Retina (tissue), 1 donor: Measurements from ENCODE around the gene ZNF148.

Source experiments
- DNase-seq: peaks from one replicate; pipeline ENCODE4 v3.0.0-alpha.2; 2016

ZNF148 gene

DNA sequence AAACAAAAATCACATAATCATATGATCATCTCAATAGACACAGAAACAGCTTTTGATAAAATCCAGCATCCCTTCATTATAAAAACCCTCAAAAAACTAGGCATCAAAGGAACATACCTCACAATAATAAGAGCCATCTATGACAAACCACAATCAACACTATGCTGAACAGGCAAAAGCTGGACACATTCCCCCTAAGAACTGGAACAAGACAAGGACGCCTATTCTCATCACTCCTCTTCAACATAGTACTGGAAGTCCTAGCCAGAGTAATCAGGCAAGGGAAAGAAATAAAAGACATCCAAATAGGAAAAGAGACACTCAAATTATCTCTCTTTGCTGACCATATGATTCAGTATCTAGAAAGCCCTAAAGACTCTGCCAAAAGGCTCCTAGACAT, 107.7 kb downstream of the ZNF148 start:
- no peak for DNase-seq

DNA sequence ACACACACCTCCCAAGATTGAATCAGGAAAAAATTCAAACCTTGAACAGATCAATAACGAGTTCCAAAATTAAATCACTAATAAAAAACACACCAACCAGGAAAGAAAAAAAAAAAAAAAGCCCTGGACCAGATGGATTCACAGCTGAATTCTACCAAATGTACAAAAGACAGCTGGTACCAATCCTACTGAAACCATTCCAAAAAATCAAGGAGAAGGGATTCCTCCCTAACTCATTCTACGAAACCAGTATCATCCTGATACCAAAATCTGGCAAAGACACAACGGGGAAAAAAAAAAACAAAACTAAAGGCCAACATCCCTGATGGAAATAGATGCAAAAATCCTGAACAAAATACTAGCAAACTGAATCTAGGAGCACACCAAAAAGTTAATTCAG, 108.2 kb downstream of the ZNF148 start:
- no peak for DNase-seq

DNA sequence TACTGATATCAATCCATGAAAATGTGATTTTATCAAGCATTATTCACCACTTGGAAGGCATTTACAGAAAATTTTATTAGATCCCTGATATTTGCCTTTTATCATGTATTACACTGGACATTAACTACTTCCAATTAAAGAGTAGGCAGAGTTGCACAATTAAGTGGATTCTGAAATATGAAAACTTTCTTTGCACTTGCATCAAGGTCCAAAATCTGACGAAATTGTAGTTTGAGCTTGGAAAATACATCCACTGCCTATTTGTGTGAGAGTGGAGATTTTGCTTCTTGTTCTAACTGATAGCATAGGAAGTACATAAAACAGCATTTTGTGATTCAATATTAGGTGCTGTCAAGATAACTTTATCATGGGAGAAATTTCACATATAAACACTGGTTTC, 113.0 kb downstream of the ZNF148 start:
- no peak for DNase-seq

DNA sequence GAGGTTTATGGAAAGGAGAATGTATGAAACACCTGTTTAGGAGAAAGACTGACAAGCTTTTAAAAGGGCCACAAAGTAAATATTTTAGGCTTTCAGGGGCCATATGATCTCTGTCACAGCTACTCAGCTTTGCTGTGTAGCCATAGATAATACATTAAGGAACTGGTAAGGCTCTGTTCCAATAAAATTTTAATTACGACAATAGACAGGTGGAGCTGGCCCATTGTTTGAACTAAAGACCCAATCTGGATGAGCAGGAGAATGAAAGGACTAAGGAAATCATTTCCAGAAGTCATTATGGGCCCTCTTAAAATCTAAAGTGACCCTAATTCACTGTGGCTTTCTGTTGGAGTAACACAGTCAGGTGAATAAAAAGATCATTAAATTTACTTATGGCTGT, 114.1 kb downstream of the ZNF148 start:
- no peak for DNase-seq

- no peak for DNase-seq
Observed at GRCh38 chr3:125260158-125260557, 115.0 kb downstream of the ZNF148 start.

GRCh38 chr3:125257536-125257935, 117.6 kb downstream of the ZNF148 start:
- no peak for DNase-seq

DNA sequence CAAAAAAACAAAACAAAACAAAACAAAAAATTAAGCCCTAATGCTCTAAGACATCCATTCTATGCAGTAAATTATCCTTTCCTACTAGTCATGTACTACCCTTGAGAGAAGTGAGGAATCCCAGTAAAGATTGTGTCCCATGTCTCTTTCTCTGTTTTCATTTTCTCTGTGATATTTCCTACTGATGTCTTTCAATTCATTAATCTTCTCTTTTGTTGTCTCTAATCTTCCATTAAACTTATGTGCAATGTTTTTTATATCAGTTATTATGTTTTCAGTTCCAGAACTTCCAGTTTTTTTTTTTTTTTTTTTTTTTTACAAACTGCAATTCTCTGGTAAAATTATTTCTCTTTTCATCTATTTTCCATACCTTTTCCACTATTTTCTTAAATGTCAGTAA, 118.5 kb downstream of the ZNF148 start:
- no peak for DNase-seq

- DNase-seq = no peak
Observed at GRCh38 chr3:125250973-125251372, 124.2 kb downstream of the ZNF148 start.

- DNase-seq = no peak
Observed at GRCh38 chr3:125246237-125246636, 128.9 kb downstream of the ZNF148 start.

DNA sequence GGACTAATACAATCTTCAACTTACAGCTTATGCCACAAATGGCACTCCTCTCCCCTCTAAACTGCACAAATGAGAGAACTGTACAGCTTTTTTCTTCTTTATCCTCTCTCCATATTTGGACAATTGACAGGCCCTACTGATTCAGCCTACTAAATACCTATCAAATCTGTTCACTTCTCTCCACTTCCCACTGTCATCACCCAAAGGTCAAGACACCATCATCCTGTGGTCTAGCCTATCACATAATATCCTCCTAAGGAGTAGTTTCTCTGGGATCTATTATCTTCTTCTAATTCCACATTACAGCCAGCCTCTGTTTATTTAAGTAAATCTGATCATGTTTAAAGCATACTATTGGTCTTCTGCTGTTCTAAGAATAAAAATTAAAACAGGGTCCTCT, 129.6 kb downstream of the ZNF148 start:
- no peak for DNase-seq

DNA sequence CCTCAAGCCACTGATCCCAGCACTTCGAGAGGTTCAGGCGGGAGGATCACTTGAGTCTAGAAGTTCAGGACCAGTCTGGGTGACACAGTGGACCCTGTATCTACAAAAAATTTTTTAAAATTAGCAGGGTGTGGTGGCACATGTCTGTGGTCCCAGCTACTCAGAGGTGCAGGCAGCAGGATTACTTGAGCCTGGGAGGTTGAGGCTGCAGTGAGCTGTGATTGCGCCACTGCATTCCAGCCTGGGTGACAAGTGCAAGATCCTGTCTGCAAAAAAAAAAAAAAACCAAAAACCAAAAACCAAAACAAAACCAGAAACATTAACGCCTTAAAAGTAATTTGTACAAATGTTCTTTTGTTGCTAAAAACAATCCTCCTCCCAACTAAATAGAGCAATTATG, 134.6 kb downstream of the ZNF148 start:
- DNase-seq = no peak

DNA sequence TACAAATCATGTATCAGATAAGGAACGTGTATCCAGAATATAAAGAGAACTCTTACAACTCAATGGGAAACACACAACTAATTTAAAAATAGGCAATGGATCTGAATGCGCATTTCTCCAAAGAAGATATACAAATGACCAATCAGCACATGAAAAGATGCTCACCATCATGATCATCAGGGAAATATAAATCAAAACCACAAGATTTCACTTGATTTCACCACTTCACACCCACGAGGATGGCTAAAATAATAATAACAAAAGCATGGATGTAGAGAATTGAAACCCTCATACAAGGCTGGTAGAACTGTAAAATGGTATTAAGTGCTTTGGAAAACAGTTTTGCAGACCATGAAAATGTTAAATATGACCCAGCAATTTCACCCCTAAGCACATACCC, 135.9 kb downstream of the ZNF148 start:
- no peak for DNase-seq

DNA sequence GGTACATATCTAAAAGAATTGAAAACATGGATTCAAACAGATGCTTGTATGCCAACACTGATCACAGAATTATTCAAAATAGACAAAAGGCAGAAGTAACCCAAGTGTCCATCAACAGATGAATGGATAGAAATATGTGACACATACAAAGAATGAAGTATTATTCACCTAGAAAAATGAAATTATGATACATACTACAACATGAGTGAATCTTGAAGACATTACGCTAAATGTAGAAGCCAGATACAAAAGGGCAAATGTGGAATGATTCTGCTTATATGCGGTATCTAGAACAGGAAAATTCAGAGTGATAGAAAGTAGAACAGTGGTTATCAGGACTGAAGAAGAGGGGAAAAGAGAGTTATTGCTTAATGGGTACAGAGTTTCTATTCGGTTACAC, 136.4 kb downstream of the ZNF148 start:
- no peak for DNase-seq

DNA sequence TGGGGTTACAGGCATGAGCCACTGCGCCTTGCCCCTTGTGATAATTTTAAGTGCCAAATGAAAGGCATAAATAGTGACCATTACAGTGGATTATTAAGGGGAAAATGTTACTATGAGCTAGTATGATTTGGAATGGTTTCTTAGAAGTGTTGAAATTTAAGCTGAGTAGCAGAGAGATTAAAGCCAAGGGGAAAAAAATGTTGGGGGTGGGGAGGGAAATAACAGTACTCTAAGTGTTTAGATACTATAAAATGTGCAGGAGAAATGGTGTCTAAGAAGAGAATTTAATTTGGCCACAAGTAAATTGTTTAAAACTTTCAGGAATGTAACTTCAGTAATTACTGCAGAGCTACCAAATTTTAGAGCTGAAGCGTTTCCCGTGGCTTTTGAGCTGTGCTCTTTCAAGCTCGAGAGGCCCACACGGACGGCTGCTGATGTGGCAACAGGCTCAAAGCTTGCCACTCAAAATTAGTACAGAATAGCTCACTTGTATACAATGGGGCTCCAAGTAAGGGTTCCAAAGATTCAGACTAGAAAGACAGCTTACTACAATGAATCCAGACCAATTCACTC, 138.7 kb downstream of the ZNF148 start:
- DNase-seq = no peak

GRCh38 chr3:125234831-125235230, 140.3 kb downstream of the ZNF148 start:
- no peak for DNase-seq

DNA sequence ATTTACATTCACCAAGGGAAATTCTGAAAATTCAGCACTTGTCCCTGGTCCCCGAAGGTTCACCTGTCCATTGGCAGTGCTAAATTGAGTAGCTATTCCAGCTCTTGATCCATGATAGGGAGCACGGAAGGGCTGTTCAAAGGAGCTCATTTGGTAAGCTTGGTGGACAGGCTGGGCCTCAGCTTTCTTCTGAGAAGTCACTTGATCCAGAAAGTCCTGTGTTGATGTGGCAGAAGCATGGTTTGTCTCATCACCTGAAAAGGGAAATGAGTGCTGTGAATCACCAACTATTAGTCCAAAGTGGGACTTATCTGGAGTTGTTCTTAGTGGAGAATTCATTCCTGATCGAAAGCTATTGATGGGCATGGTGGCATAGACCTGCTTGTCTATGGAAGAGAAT, 142.7 kb downstream of the ZNF148 start:
- DNase-seq = no peak

DNA sequence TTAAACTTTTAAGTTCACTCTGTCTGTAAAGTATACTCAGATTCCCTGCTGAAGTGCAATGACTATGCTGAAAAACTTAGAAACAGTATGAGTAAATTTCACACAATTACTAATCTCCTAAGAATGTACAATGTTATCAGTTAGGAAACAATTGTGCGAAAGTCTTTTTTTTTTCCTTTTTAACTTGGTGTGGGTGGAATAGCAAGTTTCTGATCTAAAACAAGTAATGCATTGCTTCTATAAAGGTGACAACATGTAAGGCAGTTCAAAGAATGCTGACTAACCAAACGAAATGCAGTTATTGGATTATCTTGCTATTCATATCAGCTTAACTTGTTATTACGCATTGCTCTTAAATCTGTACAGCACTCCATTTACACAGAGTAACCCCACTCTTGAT, 143.2 kb downstream of the ZNF148 start:
- no peak for DNase-seq

- DNase-seq = no peak
Observed at GRCh38 chr3:125229707-125230106, 145.4 kb downstream of the ZNF148 start.

DNA sequence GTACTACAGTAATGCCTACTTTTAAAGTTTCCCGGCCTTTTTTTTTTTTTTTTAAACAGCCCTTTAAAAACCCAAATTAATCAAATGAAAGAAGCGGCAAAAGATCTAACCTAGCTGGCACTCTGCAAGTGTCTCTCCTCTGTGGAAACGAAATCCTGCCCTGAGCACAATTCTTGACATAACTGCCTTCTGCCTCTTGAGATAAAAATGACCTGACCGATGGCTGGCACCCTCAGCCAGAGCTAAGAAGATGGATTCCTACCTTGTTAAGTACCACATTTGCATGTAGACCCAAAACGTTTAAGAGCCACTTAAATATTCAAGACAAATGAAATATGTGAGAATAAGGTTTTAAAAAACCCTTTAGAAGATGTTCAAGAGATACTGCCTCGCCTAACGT, 146.0 kb downstream of the ZNF148 start:
- DNase-seq = no peak

DNA sequence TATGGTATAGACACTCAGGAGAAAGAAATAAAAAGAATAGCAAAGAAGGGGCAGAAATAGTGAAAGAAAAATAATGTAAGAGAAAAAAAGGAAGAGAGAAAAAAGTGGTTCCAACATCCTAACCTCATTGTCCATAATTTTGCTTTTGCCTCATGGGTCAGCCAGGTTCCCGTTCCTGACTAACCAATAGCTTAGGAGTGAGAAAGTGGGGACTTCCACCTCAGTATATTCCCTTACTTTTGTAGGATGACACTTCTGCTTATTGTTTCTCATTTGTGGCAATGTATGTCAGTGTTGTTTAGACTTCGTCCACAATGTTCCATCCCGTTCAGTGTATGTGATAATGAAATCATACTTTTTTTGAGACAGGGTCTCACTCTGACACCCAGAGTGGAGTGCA, 153.3 kb downstream of the ZNF148 start:
- DNase-seq = no peak

GRCh38 chr3:125220727-125221429, 154.2 kb downstream of the ZNF148 start:
- DNase-seq = no peak

- no peak for DNase-seq
Observed at GRCh38 chr3:125220183-125220582, 154.9 kb downstream of the ZNF148 start.

- no peak for DNase-seq
Observed at GRCh38 chr3:125219261-125219701, 155.8 kb downstream of the ZNF148 start.

DNA sequence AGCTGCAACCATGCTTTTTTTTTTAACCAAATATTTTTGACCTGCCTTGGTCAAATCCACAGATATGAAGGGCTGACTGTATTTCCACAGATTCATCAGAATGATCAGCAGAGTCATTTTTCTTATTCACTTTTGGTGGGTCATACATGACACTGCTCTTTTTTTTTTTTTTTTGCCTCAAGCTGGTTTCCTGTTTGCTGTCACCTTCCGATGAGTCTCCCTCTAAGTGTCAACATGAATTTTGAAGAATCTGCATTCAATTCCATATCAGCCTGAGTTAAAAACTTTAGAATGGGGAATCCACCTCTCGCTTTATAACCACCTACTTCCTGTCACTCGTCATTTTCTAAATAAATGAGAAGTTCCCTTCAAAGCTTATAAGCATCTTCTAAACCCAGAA, 160.4 kb downstream of the ZNF148 start:
- DNase-seq = no peak

GRCh38 chr3:125213946-125214542, 161.1 kb downstream of the ZNF148 start:
- no peak for DNase-seq
